ENCODE results near the gene KHSRP.
A peak's percentile ranks its signal among the peaks of the same experiment; 100 is the strongest.

Gene KHSRP

GRCh38 chr19:6424195-6424938, at the start of gene KHSRP:
Gene KHSRP (minus strand): TSS chr19:6424811. CDS start chr19:6424701, 110 bp downstream.
- in situ Hi-C loops (cut with MboI; ENCODE audit: low sequenced_read_pairs, unreplicated experiment): no loop called here
- TF ChIP-seq CTCF (IDR thresholded peaks at IDR 0.05; ENCODE audit: borderline replicate concordance, control extremely low read depth, extremely low read depth, insufficient read depth, missing control alignments): no peak
- DNase-seq (ENCODE audit: low spot score): no peak

GRCh38 chr19:6473647-6474046, 49.0 kb upstream of the KHSRP start:
- no peak for DNase-seq (ENCODE audit: low spot score)
- no peak for TF ChIP-seq CTCF (IDR thresholded peaks at IDR 0.05; ENCODE audit: borderline replicate concordance, control extremely low read depth, extremely low read depth, insufficient read depth, missing control alignments)
- in situ Hi-C loops (cut with MboI; ENCODE audit: low sequenced_read_pairs, unreplicated experiment): no loop called here

- TF ChIP-seq CTCF (IDR thresholded peaks at IDR 0.05; ENCODE audit: borderline replicate concordance, control extremely low read depth, extremely low read depth, insufficient read depth, missing control alignments): no peak
- no peak for DNase-seq (ENCODE audit: low spot score)
- in situ Hi-C loops (cut with MboI; ENCODE audit: low sequenced_read_pairs, unreplicated experiment): no loop called here
Measured at GRCh38 chr19:6472713-6473112, 48.1 kb upstream of the KHSRP start.

- no peak for DNase-seq (ENCODE audit: low spot score)
- in situ Hi-C loops (cut with MboI; ENCODE audit: low sequenced_read_pairs, unreplicated experiment): no loop called here
- no peak for TF ChIP-seq CTCF (IDR thresholded peaks at IDR 0.05; ENCODE audit: borderline replicate concordance, control extremely low read depth, extremely low read depth, insufficient read depth, missing control alignments)
Measured at GRCh38 chr19:6471076-6471475, 46.5 kb upstream of the KHSRP start.

GRCh38 chr19:6470173-6470572, 45.6 kb upstream of the KHSRP start:
- no peak for DNase-seq (ENCODE audit: low spot score)
- in situ Hi-C loops (cut with MboI; ENCODE audit: low sequenced_read_pairs, unreplicated experiment): no loop called here
- no peak for TF ChIP-seq CTCF (IDR thresholded peaks at IDR 0.05; ENCODE audit: borderline replicate concordance, control extremely low read depth, extremely low read depth, insufficient read depth, missing control alignments)

- TF ChIP-seq CTCF (IDR thresholded peaks at IDR 0.05; ENCODE audit: borderline replicate concordance, control extremely low read depth, extremely low read depth, insufficient read depth, missing control alignments): no peak
- peak; percentile 59 for DNase-seq (ENCODE audit: low spot score)
- in situ Hi-C loops (cut with MboI; ENCODE audit: low sequenced_read_pairs, unreplicated experiment): no loop called here
Measured at GRCh38 chr19:6467384-6467783, 42.8 kb upstream of the KHSRP start.
